Keratinocyte (primary cell): ENCODE measurements around the gene TRPM3.

Experiments
- EZH2 ChIP-seq: IDR thresholded peaks from one replicate; pipeline ENCODE4 v1.6.1; 2012; ENCODE audit warnings: inconsistent platforms, mild to moderate bottlenecking, low read length, moderate library complexity
- TF ChIP-seq, protein P1 (sequence below), 3 experiments: IDR thresholded peaks in 1 of 3; conservative IDR thresholded peaks in 1 of 3; optimal IDR thresholded peaks in 1 of 3; 2 replicates in 2 of 3; 3 replicates in 1 of 3; pipeline versions ENCODE3 to v1.5.1; 2011; ENCODE audit warnings: low read length in 3 of 3, mild to moderate bottlenecking in 3 of 3, moderate library complexity in 2 of 3, control low read depth in 1 of 3, inconsistent platforms in 1 of 3; ENCODE audit not compliant: insufficient read depth in 2 of 3; ENCODE audit errors: extremely low read depth in 1 of 3

- TF ChIP-seq, protein P1, sequence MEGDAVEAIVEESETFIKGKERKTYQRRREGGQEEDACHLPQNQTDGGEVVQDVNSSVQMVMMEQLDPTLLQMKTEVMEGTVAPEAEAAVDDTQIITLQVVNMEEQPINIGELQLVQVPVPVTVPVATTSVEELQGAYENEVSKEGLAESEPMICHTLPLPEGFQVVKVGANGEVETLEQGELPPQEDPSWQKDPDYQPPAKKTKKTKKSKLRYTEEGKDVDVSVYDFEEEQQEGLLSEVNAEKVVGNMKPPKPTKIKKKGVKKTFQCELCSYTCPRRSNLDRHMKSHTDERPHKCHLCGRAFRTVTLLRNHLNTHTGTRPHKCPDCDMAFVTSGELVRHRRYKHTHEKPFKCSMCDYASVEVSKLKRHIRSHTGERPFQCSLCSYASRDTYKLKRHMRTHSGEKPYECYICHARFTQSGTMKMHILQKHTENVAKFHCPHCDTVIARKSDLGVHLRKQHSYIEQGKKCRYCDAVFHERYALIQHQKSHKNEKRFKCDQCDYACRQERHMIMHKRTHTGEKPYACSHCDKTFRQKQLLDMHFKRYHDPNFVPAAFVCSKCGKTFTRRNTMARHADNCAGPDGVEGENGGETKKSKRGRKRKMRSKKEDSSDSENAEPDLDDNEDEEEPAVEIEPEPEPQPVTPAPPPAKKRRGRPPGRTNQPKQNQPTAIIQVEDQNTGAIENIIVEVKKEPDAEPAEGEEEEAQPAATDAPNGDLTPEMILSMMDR (optimal IDR thresholded peaks at IDR 0.05 in 1 of 3, IDR thresholded peaks at IDR 0.05 in 1 of 3, conservative IDR thresholded peaks at IDR 0.05 in 1 of 3; ENCODE audit: extremely low read depth in 1 of 3, insufficient read depth in 2 of 3, low read length in 3 of 3), result no peak
- TF ChIP-seq EZH2, result no peak
Measured at GRCh38 chr9:71025728-71026127, 95.7 kb downstream of the TRPM3 start.
